Femur (tissue), 1 donor: ENCODE data around the gene DNAJC2.
A peak's percentile ranks its signal among the peaks of the same experiment; 100 is the strongest.

Experiments used
- DNase-seq: peaks from one replicate; pipeline ENCODE4 v3.0.0-alpha.2; 2017

The DNAJC2 gene

GRCh38 chr7:103344453-103345149 lies at the start of gene DNAJC2:
Gene DNAJC2, minus strand, starts transcription at chr7:103344767. Its CDS starts 145 bp downstream, at chr7:103344622.
- peak; percentile 93 for DNase-seq

- DNase-seq: no peak
These were observed 47.4 kb upstream of the DNAJC2 start for GRCh38 chr7:103391976-103392375.

- no peak for DNase-seq
These were observed 46.6 kb upstream of the DNAJC2 start for GRCh38 chr7:103391150-103391549.

GRCh38 chr7:103389263-103389662 lies 44.7 kb upstream of the DNAJC2 start:
- DNase-seq: no peak

GRCh38 chr7:103388469-103389140 lies 44.0 kb upstream of the DNAJC2 start:
- DNase-seq: no peak

- DNase-seq: no peak
These were observed 42.7 kb upstream of the DNAJC2 start for GRCh38 chr7:103387242-103387641.

GRCh38 chr7:103382032-103382402 lies 37.5 kb upstream of the DNAJC2 start:
- DNase-seq: no peak

GRCh38 chr7:103381280-103382031 lies 36.9 kb upstream of the DNAJC2 start:
- DNase-seq: no peak

GRCh38 chr7:103380395-103381191 lies 36.0 kb upstream of the DNAJC2 start:
- no peak for DNase-seq

- no peak for DNase-seq
These were observed 34.9 kb upstream of the DNAJC2 start for GRCh38 chr7:103379270-103379975.

GRCh38 chr7:103373866-103374643 lies 29.5 kb upstream of the DNAJC2 start:
- DNase-seq: no peak

GRCh38 chr7:103369432-103369831 lies 24.9 kb upstream of the DNAJC2 start:
- DNase-seq: no peak

GRCh38 chr7:103349805-103350204 lies 5.2 kb upstream of the DNAJC2 start:
- no peak for DNase-seq

GRCh38 chr7:103348959-103349358 lies 4.4 kb upstream of the DNAJC2 start:
- no peak for DNase-seq

GRCh38 chr7:103348452-103348851 lies 3.9 kb upstream of the DNAJC2 start:
- DNase-seq: no peak

GRCh38 chr7:103347507-103348267 lies 3.1 kb upstream of the DNAJC2 start, which contains the start of gene PSMC2:
Gene PSMC2, plus strand, starts transcription at chr7:103347643. Its CDS starts 69 bp downstream, at chr7:103347712.
- peak; percentile 92 for DNase-seq

- DNase-seq: no peak
These were observed 1.8 kb upstream of the DNAJC2 start for GRCh38 chr7:103346396-103346795.

GRCh38 chr7:103343758-103344452 lies 662 bp downstream of the DNAJC2 start:
- peak; percentile 49 for DNase-seq

- DNase-seq: no peak
These were observed 1.2 kb downstream of the DNAJC2 start for GRCh38 chr7:103343332-103343731.

- no peak for DNase-seq
These were observed 3.1 kb downstream of the DNAJC2 start for GRCh38 chr7:103341466-103341865.
